ENCODE data around the gene GIGYF2. TPM values are rescaled to one million over a fixed set of nuclear protein-coding genes. Genes with fewer than 3 reads are reported as not detected.

Gene GIGYF2
- total RNA-seq, 2 experiments from 2014 or later: 50.5 to 60.9 TPM

GRCh38 chr2:232885264-232885961 is 188.3 kb downstream of the GIGYF2 start:
- Histone ChIP-seq H3K4me1 (ENCODE audit: insufficient read depth, low read length, poor library complexity, severe bottlenecking) (no peaks in the 10 kb centered on the region), H3K9me3 (ENCODE audit: low read length) (no peaks in the 10 kb centered on the region), H3K27ac (ENCODE audit: low read depth, low read length, poor library complexity, severe bottlenecking) (no peak overlapping the region), H3K4me3 (ENCODE audit: low read depth, low read length, poor library complexity, severe bottlenecking) (no peak overlapping the region), H3K9me2 (ENCODE audit: insufficient read depth, low read length) (no peaks in the 10 kb centered on the region), H2AFZ (ENCODE audit: low read length) (no peak overlapping the region), H3K4me2 (ENCODE audit: low read length) (no peak overlapping the region), H3K36me3 (ENCODE audit: insufficient read depth, low read length) (no peaks in the 10 kb centered on the region), H4K20me1 (ENCODE audit: insufficient read depth, low read length) (no peaks in the 10 kb centered on the region), H3K79me2 (ENCODE audit: insufficient read depth, low read depth, low read length) (no peaks in the 10 kb centered on the region)
- CTCF ChIA-PET (ENCODE audit: unreplicated experiment): no interaction called here
- BruUV-seq (replicated peaks): no TSS peak
- no peak for DNase-seq (ENCODE audit: low spot score)
- TF ChIP-seq EZH2phosphoT487 (IDR thresholded peaks at IDR 0.05; ENCODE audit: borderline replicate concordance, low read depth, low read length): no peak
- TF ChIP-seq CTCF (conservative IDR thresholded peaks at IDR 0.05; ENCODE audit: low read length): no peak
- intact Hi-C loops (cut with micrococcal nuclease; ENCODE audit: unreplicated experiment): no loop called here
- POLR2A ChIA-PET: no interaction called here

GRCh38 chr2:232886176-232886575 is 189.0 kb downstream of the GIGYF2 start:
- no peaks in the 10 kb centered on the region for H3K79me2 ChIP-seq (ENCODE audit: insufficient read depth, low read depth, low read length)
- no peak overlapping the region for H2AFZ ChIP-seq (ENCODE audit: low read length)
- H3K27ac ChIP-seq (ENCODE audit: low read depth, low read length, poor library complexity, severe bottlenecking): no peak overlapping the region
- H3K36me3 ChIP-seq (ENCODE audit: insufficient read depth, low read length): no peaks in the 10 kb centered on the region
- CTCF ChIA-PET (ENCODE audit: unreplicated experiment): no interaction called here
- no peak overlapping the region for H3K4me2 ChIP-seq (ENCODE audit: low read length)
- intact Hi-C loops (cut with micrococcal nuclease; ENCODE audit: unreplicated experiment): no loop called here
- H4K20me1 ChIP-seq (ENCODE audit: insufficient read depth, low read length): no peaks in the 10 kb centered on the region
- H3K9me3 ChIP-seq (ENCODE audit: low read length): no peaks in the 10 kb centered on the region
- no peak for DNase-seq (ENCODE audit: low spot score)
- H3K4me1 ChIP-seq (ENCODE audit: insufficient read depth, low read length, poor library complexity, severe bottlenecking): no peaks in the 10 kb centered on the region
- H3K4me3 ChIP-seq (ENCODE audit: low read depth, low read length, poor library complexity, severe bottlenecking): no peak overlapping the region
- BruUV-seq (replicated peaks): no TSS peak
- H3K9me2 ChIP-seq (ENCODE audit: insufficient read depth, low read length): no peaks in the 10 kb centered on the region
- TF ChIP-seq CTCF (conservative IDR thresholded peaks at IDR 0.05; ENCODE audit: low read length): no peak
- POLR2A ChIA-PET: no interaction called here

- DNase-seq (ENCODE audit: low spot score): no peak
- no TSS peak for BruUV-seq (replicated peaks)
- H3K27ac ChIP-seq (ENCODE audit: low read depth, low read length, poor library complexity, severe bottlenecking): no peak overlapping the region
- no peaks in the 10 kb centered on the region for H4K20me1 ChIP-seq (ENCODE audit: insufficient read depth, low read length)
- CTCF ChIA-PET (ENCODE audit: unreplicated experiment): no interaction called here
- no peak overlapping the region for H3K4me2 ChIP-seq (ENCODE audit: low read length)
- no peak overlapping the region for H2AFZ ChIP-seq (ENCODE audit: low read length)
- no peak overlapping the region for H3K4me3 ChIP-seq (ENCODE audit: low read depth, low read length, poor library complexity, severe bottlenecking)
- no peaks in the 10 kb centered on the region for H3K9me2 ChIP-seq (ENCODE audit: insufficient read depth, low read length)
- intact Hi-C loops (cut with micrococcal nuclease; ENCODE audit: unreplicated experiment): no loop called here
- no peaks in the 10 kb centered on the region for H3K4me1 ChIP-seq (ENCODE audit: insufficient read depth, low read length, poor library complexity, severe bottlenecking)
- no peaks in the 10 kb centered on the region for H3K9me3 ChIP-seq (ENCODE audit: low read length)
- TF ChIP-seq EZH2phosphoT487 (IDR thresholded peaks at IDR 0.05; ENCODE audit: borderline replicate concordance, low read depth, low read length): no peak
- TF ChIP-seq CTCF (conservative IDR thresholded peaks at IDR 0.05; ENCODE audit: low read length): no peak
- POLR2A ChIA-PET: no interaction called here
- no peaks in the 10 kb centered on the region for H3K36me3 ChIP-seq (ENCODE audit: insufficient read depth, low read length)
- H3K79me2 ChIP-seq (ENCODE audit: insufficient read depth, low read depth, low read length): no peaks in the 10 kb centered on the region
Measured at GRCh38 chr2:232886632-232887031, 189.5 kb downstream of the GIGYF2 start.
